ENCODE measurements around the gene MAP2K5.

DNA sequence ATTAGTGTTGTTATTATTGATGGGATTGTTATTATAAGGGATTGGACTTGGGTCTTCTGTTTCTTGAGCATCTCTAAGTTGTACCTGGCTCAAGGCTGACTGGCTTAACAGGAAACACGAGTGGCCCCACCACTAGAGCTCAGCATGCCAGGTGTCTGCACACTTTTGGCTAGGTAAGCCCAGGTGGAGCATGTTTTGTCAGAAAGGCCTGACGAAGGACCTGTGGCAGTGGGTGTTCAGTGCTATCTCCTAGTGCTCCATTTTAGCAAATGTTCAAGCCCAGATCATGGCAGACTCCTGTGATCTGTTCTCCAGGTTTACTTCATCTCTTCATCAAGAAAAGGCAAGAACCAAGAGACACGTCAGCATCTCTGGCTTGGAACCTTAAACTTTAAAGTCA, 3.4 kb downstream of the MAP2K5 start:
- TF ChIP-seq TP53 (CRISPR knock-in tag; IDR thresholded peaks at IDR 0.05) (no peak), PRRX2 (CRISPR knock-in tag; IDR thresholded peaks at IDR 0.05) (no peak), CREB1 (CRISPR knock-in tag; IDR thresholded peaks at IDR 0.05) (no peak), GABPB1 (CRISPR knock-in tag; IDR thresholded peaks at IDR 0.05) (no peak), NR2C2 (CRISPR knock-in tag; IDR thresholded peaks at IDR 0.05) (no peak), CTCF (IDR thresholded peaks at IDR 0.05) (no peak)
- TF ChIP-seq, protein P1, sequence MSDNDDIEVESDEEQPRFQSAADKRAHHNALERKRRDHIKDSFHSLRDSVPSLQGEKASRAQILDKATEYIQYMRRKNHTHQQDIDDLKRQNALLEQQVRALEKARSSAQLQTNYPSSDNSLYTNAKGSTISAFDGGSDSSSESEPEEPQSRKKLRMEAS (CRISPR knock-in tag; IDR thresholded peaks at IDR 0.05) = no peak
- TF ChIP-seq, protein P2, sequence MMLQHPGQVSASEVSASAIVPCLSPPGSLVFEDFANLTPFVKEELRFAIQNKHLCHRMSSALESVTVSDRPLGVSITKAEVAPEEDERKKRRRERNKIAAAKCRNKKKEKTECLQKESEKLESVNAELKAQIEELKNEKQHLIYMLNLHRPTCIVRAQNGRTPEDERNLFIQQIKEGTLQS (CRISPR knock-in tag; conservative IDR thresholded peaks at IDR 0.05) = no peak
- TF ChIP-seq, protein P3, sequence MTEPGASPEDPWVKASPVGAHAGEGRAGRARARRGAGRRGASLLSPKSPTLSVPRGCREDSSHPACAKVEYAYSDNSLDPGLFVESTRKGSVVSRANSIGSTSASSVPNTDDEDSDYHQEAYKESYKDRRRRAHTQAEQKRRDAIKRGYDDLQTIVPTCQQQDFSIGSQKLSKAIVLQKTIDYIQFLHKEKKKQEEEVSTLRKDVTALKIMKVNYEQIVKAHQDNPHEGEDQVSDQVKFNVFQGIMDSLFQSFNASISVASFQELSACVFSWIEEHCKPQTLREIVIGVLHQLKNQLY (CRISPR knock-in tag; IDR thresholded peaks at IDR 0.05) = no peak

All from WTC11 (cell line).